ENCODE measurements around the gene ARHGAP23. TPM values are rescaled to one million over a fixed set of nuclear protein-coding genes. Genes with fewer than 3 reads are reported as not detected.

The ARHGAP23 gene
- total RNA-seq, 1 donor = 66.1 TPM

- no peak overlapping the region for H3K4me3 ChIP-seq (ENCODE audit: low read depth, low read length)
- no peak for TF ChIP-seq CTCF (IDR thresholded peaks at IDR 0.05; ENCODE audit: insufficient read depth, low read depth, low read length)
- DNase-seq (ENCODE audit: low read depth) = no peak
Measured at GRCh38 chr17:38559880-38560230, 131.6 kb downstream of the ARHGAP23 start.

GRCh38 chr17:38560503-38561318, 132.4 kb downstream of the ARHGAP23 start:
- H3K4me3 ChIP-seq (ENCODE audit: low read depth, low read length) = no peak overlapping the region
- TF ChIP-seq CTCF (IDR thresholded peaks at IDR 0.05; ENCODE audit: insufficient read depth, low read depth, low read length) = no peak
- DNase-seq (ENCODE audit: low read depth) = peak; percentile 36

- H3K4me3 ChIP-seq (ENCODE audit: low read depth, low read length) = no peak overlapping the region
- DNase-seq (ENCODE audit: low read depth) = no peak
- no peak for TF ChIP-seq CTCF (IDR thresholded peaks at IDR 0.05; ENCODE audit: insufficient read depth, low read depth, low read length)
Measured at GRCh38 chr17:38561416-38562214, 133.4 kb downstream of the ARHGAP23 start.

Other genes starting within 250 kb of the ARHGAP23 start
- not detected in 2 replicates for gene TBC1D3, start 235.9 kb upstream of the ARHGAP23 start, total RNA-seq
- 28.0 and 30.2 TPM in 2 replicates for gene MRPL45, start 131.3 kb upstream of the ARHGAP23 start, total RNA-seq
- under 0.01 TPM in 1 of 2 replicates, not detected in the other for gene GPR179, start 84.5 kb upstream of the ARHGAP23 start, total RNA-seq
- 11.2 and 13.9 TPM in 2 replicates for gene SOCS7, start 76.6 kb upstream of the ARHGAP23 start, total RNA-seq
- not detected in 2 replicates for gene SRCIN1, start 177.5 kb downstream of the ARHGAP23 start, total RNA-seq
- gene EPOP, start 246.5 kb downstream of the ARHGAP23 start, total RNA-seq = 0.97 and 1.3 TPM in 2 replicates